Erythroblast (primary cell): ENCODE measurements around the gene TOM1L2.

Experiments
- GATA1 ChIP-seq: IDR thresholded peaks from 2 replicates; pipeline ENCODE4 v1.6.1; 2011; ENCODE audit warnings: low read depth, mild to moderate bottlenecking, control low read depth, low read length, moderate library complexity
- POLR2A ChIP-seq: IDR thresholded peaks from 2 replicates; pipeline ENCODE4 v1.6.1; 2011; ENCODE audit warnings: mild to moderate bottlenecking, low read length

- TF ChIP-seq POLR2A = no peak
- TF ChIP-seq GATA1 = no peak
Measured at GRCh38 chr17:17815062-17815406, 157.2 kb downstream of the TOM1L2 start.
